HEK293T (cell line): ENCODE data around the gene PREX1.

Source experiments
- CTCF ChIA-PET: fragments of 350-600 bp; formaldehyde crosslinking; extraction: SDS; loops from one replicate; lab custom pipeline; 2021; ENCODE audit warnings: antibody characterized with exemption, inconsistent platforms; lab: Yijun Ruan, JAX
- POLR2A ChIA-PET: fragments of 350-600 bp; formaldehyde crosslinking; extraction: SDS; loops from one replicate; lab custom pipeline; 2020; ENCODE audit warnings: antibody characterized with exemption, inconsistent platforms; lab: Yijun Ruan, JAX
- DNase-seq: peaks from one replicate; pipeline ENCODE4 v3.0.0; 2012; ENCODE audit warnings: mixed read lengths; ENCODE audit errors: extremely low spot score
- ARNT ChIP-seq: fragments of 450-650 bp; IDR thresholded peaks from 2 replicates; pipeline ENCODE4 v1.6.1; 2017; ENCODE audit warnings: mild to moderate bottlenecking
- BHLHE40 ChIP-seq: fragments of 450-650 bp; IDR thresholded peaks from 2 replicates; pipeline ENCODE4 v1.6.1; 2016; ENCODE audit warnings: mild to moderate bottlenecking, moderate library complexity, borderline replicate concordance
- CTBP1 ChIP-seq: fragments of 450-650 bp; IDR thresholded peaks from 2 replicates; pipeline ENCODE4 v1.6.1; 2016; ENCODE audit warnings: borderline replicate concordance
- ELF4 ChIP-seq: fragments of 450-650 bp; IDR thresholded peaks from 2 replicates; pipeline ENCODE4 v1.6.1; 2017; ENCODE audit warnings: antibody characterized with exemption
- FOXA1 ChIP-seq: fragments of 450-650 bp; IDR thresholded peaks from 2 replicates; pipeline ENCODE4 v1.6.1; 2016; ENCODE audit warnings: mild to moderate bottlenecking
- FOXK2 ChIP-seq: fragments of 450-650 bp; IDR thresholded peaks from 2 replicates; pipeline ENCODE4 v1.6.1; 2016; ENCODE audit warnings: mild to moderate bottlenecking
- FOXM1 ChIP-seq: fragments of 450-650 bp; IDR thresholded peaks from 2 replicates; pipeline ENCODE4 v1.6.1; 2017; ENCODE audit warnings: mild to moderate bottlenecking, borderline replicate concordance
- HDGF ChIP-seq: fragments of 450-650 bp; IDR thresholded peaks from 2 replicates; pipeline ENCODE4 v1.6.1; 2017; ENCODE audit warnings: antibody characterized with exemption, borderline replicate concordance
- L3MBTL2 ChIP-seq: fragments of 450-650 bp; conservative IDR thresholded peaks from 2 replicates; pipeline ENCODE4 v1.6.1; 2016; ENCODE audit warnings: mild to moderate bottlenecking
- LEF1 ChIP-seq: fragments of 450-650 bp; IDR thresholded peaks from 2 replicates; pipeline ENCODE4 v1.6.1; 2017; ENCODE audit warnings: mild to moderate bottlenecking, borderline replicate concordance
- NFRKB ChIP-seq: fragments of 450-650 bp; IDR thresholded peaks from 2 replicates; pipeline ENCODE4 v1.6.1; 2016; ENCODE audit warnings: mild to moderate bottlenecking, moderate library complexity
- SP1 ChIP-seq: fragments of 450-650 bp; IDR thresholded peaks from 2 replicates; pipeline ENCODE4 v1.6.1; 2017
- SUZ12 ChIP-seq: fragments of 450-650 bp; IDR thresholded peaks from 2 replicates; pipeline ENCODE4 v1.6.1; 2016; ENCODE audit warnings: mild to moderate bottlenecking
- TARDBP ChIP-seq: fragments of 450-650 bp; IDR thresholded peaks from 2 replicates; pipeline ENCODE4 v1.6.1; 2016
- ZNF384 ChIP-seq: fragments of 450-650 bp; IDR thresholded peaks from 2 replicates; pipeline ENCODE4 v1.6.1; 2016
- TF ChIP-seq, protein P1 (sequence below): fragments of 450-650 bp; IDR thresholded peaks from 2 replicates; pipeline ENCODE4 v1.6.1; 2016

Gene PREX1

DNA sequence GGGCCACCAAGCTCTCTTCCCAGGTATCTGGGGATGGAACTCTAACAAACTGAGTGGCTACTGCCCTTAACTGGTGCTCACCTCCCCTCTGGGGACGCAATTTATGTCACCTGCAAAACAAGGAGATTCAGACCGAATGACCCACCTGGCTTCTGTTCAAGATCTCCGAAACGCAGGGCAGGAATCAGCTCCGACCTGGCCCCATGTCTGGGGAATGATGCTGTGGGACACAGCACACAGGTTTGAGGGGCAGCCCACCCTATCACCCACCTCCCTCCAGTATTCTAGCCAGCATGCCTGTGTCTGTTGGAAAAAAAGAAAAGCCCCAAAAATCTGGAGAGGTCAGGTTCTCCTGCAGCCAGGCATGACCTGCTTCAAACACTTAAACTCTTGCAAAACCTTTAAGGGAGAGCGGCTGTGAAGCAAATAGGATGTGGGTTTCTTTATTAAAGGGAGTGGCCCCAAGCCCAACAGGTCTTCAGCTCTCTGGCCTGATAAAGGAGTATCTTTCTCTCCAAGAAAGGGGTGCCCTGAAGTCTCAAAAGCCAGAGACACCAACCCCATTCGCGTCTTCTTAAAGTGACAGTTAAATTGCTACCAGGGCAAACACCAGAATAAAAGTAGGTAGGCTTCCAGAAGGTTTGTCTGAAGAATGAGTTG is 6.4 kb downstream of the PREX1 start:
- ChIA-PET CTCF (no interaction called here), POLR2A (no interaction called here)
- TF ChIP-seq ZNF384 (no peak), L3MBTL2 (no peak), NFRKB (no peak), SUZ12 (no peak), FOXM1 (no peak), BHLHE40 (no peak), TARDBP (no peak), CTBP1 (no peak), ELF4 (no peak), ARNT (no peak), SP1 (no peak), FOXA1 (no peak), FOXK2 (no peak)
- no peak for DNase-seq

DNA sequence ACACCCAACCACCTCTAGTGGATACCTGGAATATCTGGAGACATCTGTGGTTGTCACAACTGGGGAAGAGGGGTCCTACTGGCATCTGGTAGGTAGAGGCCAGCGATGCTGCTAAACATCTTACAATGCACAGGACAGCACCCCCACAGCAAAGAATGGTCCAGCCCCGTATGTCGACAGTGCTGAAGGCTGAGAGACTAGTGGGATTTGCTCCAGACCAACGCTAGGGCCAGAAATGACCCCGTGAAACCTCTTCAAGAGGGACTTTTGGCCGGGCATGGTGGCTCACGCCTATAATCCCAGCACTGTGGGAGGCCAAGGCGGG is 7.2 kb downstream of the PREX1 start:
- ChIA-PET POLR2A (no interaction called here), CTCF (interaction anchor here (0.6 kb wide), 1 partner anchor 100 kb away, joined by 5 read pairs; no protein-coding TSS in a partner anchor)
- TF ChIP-seq SP1 (no peak), ELF4 (no peak), FOXM1 (no peak), TARDBP (no peak), ARNT (no peak), CTBP1 (no peak), L3MBTL2 (no peak)
- TF ChIP-seq, protein P1, sequence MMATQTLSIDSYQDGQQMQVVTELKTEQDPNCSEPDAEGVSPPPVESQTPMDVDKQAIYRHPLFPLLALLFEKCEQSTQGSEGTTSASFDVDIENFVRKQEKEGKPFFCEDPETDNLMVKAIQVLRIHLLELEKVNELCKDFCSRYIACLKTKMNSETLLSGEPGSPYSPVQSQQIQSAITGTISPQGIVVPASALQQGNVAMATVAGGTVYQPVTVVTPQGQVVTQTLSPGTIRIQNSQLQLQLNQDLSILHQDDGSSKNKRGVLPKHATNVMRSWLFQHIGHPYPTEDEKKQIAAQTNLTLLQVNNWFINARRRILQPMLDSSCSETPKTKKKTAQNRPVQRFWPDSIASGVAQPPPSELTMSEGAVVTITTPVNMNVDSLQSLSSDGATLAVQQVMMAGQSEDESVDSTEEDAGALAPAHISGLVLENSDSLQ = no peak
- DNase-seq = no peak

DNA sequence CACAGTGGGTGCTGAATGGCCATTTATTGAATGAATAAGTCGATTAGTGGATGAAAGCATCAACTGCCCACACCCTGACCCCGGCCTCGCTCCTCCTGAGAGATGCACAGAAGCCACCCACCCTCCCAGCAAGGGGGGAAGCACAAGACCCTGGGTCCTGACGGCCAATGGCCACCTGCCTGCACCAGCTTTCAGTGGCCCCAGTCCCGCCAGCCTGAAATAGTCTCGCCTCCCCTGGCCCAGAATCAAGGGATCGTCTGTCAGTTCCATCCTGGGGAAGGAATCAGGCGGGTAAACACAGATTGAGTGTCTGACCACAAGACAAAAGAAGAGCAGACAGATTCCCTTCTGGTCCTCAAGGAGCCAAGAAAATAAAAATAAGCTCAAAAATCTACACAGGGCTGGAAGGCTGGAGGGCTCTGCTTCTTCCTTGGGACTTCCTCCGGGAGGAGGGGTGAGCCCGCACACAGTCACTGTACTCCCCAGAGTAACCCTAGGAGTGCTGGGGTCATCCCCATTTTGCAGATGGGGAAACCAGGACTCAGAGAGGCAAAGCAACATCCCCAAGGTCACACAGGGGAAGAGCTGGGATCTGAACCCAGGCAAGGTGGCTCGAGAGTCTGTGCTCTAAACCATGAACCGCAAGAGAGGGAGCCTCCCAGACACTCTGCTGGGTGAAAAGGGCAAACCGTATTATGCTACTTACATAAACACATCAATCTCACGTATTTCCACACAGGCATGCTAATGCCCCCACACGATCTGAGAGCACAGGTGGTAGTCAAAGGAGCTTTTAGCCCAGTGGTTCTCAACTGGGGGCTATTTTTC is 7.8 kb downstream of the PREX1 start:
- ChIA-PET CTCF (interaction anchor here (0.6 kb wide), 1 partner anchor 100 kb away, joined by 5 read pairs; no protein-coding TSS in a partner anchor), POLR2A (no interaction called here)
- no peak for TF ChIP-seq BHLHE40
- TF ChIP-seq ZNF384 = no peak
- TF ChIP-seq SP1 = no peak
- TF ChIP-seq TARDBP = no peak
- no peak for TF ChIP-seq ELF4
- TF ChIP-seq NFRKB = no peak
- TF ChIP-seq SUZ12 = no peak
- TF ChIP-seq LEF1 = no peak
- no peak for TF ChIP-seq HDGF
- TF ChIP-seq FOXK2 = no peak
- no peak for TF ChIP-seq CTBP1
- no peak for TF ChIP-seq FOXM1
- no peak for TF ChIP-seq L3MBTL2
- TF ChIP-seq ARNT = no peak
- TF ChIP-seq FOXA1 = no peak
- TF ChIP-seq, protein P1 = no peak
- no peak for DNase-seq

DNA sequence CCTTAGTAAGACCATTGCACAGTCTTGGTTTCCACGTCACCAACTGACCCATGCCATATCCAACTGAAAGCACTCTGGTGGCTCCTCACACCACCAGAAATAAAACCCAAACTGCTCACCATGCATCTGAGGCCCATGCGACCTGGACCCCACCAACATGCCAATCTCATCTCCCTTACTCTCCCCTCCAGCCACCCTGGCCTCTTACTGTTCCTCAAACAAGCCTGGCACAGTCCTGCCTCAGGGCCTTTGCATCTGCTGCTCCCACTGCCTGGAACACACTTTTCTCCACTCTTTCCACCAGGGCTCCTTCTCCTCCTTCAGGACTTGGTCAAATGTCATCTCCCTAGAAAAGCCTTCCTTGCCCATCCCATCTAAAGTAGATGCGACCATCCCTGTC is 8.7 kb downstream of the PREX1 start:
- CTCF ChIA-PET = no interaction called here
- POLR2A ChIA-PET = no interaction called here

DNA sequence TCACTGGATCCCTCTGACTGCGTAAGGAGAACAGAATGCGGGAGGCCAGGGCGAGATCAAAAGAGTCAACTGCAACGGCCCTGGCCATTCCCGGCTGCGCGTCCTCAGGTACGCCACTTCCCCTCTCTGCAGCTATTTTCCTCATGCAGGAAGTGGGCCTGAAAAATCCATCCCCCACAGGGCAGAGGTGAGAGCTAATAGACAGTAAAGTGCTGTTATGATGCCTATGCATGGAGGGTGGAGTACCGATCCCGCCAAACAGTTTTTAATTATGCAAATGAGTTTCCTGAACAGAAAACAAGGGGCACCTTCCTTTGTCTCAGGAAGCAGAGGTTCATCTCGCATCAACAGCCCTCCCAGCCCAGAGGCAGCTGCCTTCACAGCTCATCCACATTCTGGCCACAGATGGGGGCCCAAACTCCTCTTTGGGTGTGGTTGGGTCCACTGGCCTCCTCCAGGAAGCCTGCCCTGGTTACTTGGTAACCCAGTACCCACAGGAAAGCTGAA is 9.3 kb downstream of the PREX1 start:
- no peak for DNase-seq
- POLR2A ChIA-PET = no interaction called here

More for the DNA sequence above, 8.7 kb downstream of the PREX1 start:
- no peak for DNase-seq
- TF ChIP-seq SUZ12 (no peak), FOXK2 (no peak), FOXM1 (no peak), L3MBTL2 (no peak), ELF4 (no peak), HDGF (no peak), SP1 (no peak), TARDBP (no peak), LEF1 (no peak), ARNT (no peak), FOXA1 (no peak), CTBP1 (no peak), BHLHE40 (no peak), NFRKB (no peak), ZNF384 (no peak)
- TF ChIP-seq, protein P1 = no peak

More for the DNA sequence above, 9.3 kb downstream of the PREX1 start:
- TF ChIP-seq SUZ12 (no peak), SP1 (no peak), HDGF (no peak), FOXM1 (no peak), L3MBTL2 (no peak), BHLHE40 (no peak), ZNF384 (no peak), LEF1 (no peak), NFRKB (no peak), ARNT (no peak), FOXK2 (no peak), TARDBP (no peak), FOXA1 (no peak), ELF4 (no peak)
- TF ChIP-seq, protein P1 = no peak
- CTCF ChIA-PET = no interaction called here
